Endothelial cell (in vitro differentiated cells): ENCODE results near the gene NCK1. TPM values are rescaled to one million over a fixed set of nuclear protein-coding genes. Genes with fewer than 3 reads are reported as not detected.

Experiments used
- DNase-seq: peaks from one replicate; pipeline ENCODE4 v3.0.0; 2021; ENCODE audit warnings: low spot score
- H3K27ac Mint-ChIP-seq: one replicate; pipeline ENCODE4 v1.8.0; 2021; ENCODE audit warnings: mixed read lengths, inconsistent platforms; ENCODE audit not compliant: unreplicated experiment
- H3K27me3 Mint-ChIP-seq: one replicate; pipeline ENCODE4 v1.8.0; 2021; ENCODE audit warnings: mild to moderate bottlenecking, moderate library complexity, mixed read lengths, inconsistent platforms; ENCODE audit not compliant: unreplicated experiment
- H3K36me3 Mint-ChIP-seq: one replicate; pipeline ENCODE4 v1.8.0; 2021; ENCODE audit warnings: mild to moderate bottlenecking, low read depth, mixed read lengths, inconsistent platforms; ENCODE audit not compliant: unreplicated experiment
- H3K4me1 Mint-ChIP-seq: one replicate; pipeline ENCODE4 v1.8.0; 2021; ENCODE audit warnings: mild to moderate bottlenecking, mixed read lengths, inconsistent platforms; ENCODE audit not compliant: unreplicated experiment
- H3K4me3 Mint-ChIP-seq: one replicate; pipeline ENCODE4 v1.8.0; 2021; ENCODE audit warnings: mild to moderate bottlenecking, mixed read lengths, inconsistent platforms; ENCODE audit not compliant: unreplicated experiment
- H3K9me3 Mint-ChIP-seq: one replicate; pipeline ENCODE4 v1.8.0; 2021; ENCODE audit warnings: mixed read lengths, inconsistent platforms; ENCODE audit not compliant: unreplicated experiment
- CTCF ChIP-seq: fragments of 200-600 bp; sonication (generic); IDR thresholded peaks from one replicate; pipeline ENCODE4 v1.5.0; 2021; ENCODE audit warnings: antibody characterized with exemption; ENCODE audit not compliant: unreplicated experiment
- total RNA-seq: library from RNA; stranded (reverse); fragmentation: NEBNext Ultra II Directional; extraction: Animal tissue kit (Norgen Biotek cat#: 25700); gene quantifications from one replicate; pipeline ENCODE4 v1.2.1, GENCODE V29; 2021; ENCODE audit not compliant: unreplicated experiment

NCK1 gene
- total RNA-seq, 1 donor from 2014 or later = 53.9 TPM

DNA sequence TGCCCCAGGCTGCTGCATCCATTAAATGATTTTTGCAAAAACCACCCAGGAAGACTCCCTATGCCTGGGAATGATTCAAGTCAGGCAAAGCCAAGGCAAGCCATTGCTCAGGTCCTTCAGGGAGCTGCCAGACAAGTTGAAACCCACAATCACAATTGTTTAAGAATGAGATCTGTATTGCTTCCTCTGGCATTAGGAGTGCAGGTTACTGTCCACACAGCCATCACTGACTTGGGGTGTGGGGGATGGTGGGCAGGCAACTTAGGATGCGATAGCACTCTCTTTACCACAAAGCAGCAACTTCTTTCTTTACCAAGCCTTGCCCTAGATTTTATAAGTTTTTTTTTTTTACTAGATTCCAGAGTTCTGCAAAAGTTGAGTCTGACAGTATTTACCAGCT is 80.8 kb downstream of the NCK1 start:
- Mint-ChIP-seq H3K9me3 (no peaks in the 10 kb centered on the region), H3K27ac (no peak overlapping the region), H3K36me3 (peaks cover 5% of the 10 kb centered on the region), H3K4me3 (no peak overlapping the region), H3K27me3 (peaks cover 3% of the 10 kb centered on the region), H3K4me1 (peaks cover 29% of the 10 kb centered on the region)
- TF ChIP-seq CTCF = no peak
- no peak for DNase-seq

- no peak for DNase-seq
- Mint-ChIP-seq H3K4me1 (peaks cover 30% of the 10 kb centered on the region), H3K27ac (no peak overlapping the region), H3K27me3 (peaks cover 3% of the 10 kb centered on the region), H3K4me3 (no peak overlapping the region), H3K9me3 (no peaks in the 10 kb centered on the region), H3K36me3 (peaks cover 5% of the 10 kb centered on the region)
- no peak for TF ChIP-seq CTCF
Measured at GRCh38 chr3:136943436-136943835, 81.4 kb downstream of the NCK1 start.

DNA sequence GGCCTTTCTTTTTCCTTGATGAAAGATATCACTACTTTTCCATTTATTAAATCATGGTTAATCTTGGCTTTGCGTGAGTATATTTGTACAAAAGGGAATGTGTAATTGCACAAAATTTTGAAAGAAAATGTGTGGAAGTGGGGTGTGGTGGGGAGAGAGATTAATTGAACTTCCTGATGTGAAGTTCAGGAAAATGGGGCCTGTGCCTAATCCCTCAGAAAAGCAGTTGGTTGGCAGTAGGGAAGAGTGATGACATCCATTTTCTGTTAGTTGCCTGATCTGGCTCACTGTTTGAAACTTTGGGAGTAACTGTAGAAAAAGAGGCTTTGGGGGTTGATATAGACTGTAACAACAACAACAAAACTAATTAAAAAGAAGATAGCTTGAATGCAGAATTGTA is 85.0 kb downstream of the NCK1 start:
- Mint-ChIP-seq H3K36me3 (peaks cover 5% of the 10 kb centered on the region), H3K9me3 (no peaks in the 10 kb centered on the region), H3K27ac (no peak overlapping the region), H3K4me3 (no peak overlapping the region), H3K27me3 (peaks cover 3% of the 10 kb centered on the region), H3K4me1 (peaks cover 32% of the 10 kb centered on the region)
- DNase-seq = no peak
- TF ChIP-seq CTCF = no peak

DNA sequence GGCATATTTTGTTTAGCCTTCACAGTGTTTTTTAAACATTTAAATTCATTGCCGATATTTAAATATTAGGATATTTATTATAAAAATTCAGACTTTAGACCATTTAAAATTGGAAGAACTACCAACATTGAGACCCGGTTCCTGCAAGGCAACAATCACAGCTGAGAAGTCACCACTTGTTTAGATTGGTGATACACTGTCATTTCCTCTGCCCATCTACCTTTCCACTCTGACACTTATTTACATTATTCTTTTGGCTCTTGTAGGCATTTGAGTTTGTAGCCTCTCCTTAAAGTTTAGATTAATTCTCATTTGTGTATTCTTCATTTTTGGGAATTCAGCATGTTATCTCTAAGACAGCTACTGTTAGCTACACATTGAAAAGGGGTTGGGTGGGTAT is 85.5 kb downstream of the NCK1 start:
- no peak overlapping the region for H3K4me3 Mint-ChIP-seq
- H3K27ac Mint-ChIP-seq = no peak overlapping the region
- no peak for DNase-seq
- peaks cover 30% of the 10 kb centered on the region for H3K4me1 Mint-ChIP-seq
- peaks cover 3% of the 10 kb centered on the region for H3K27me3 Mint-ChIP-seq
- TF ChIP-seq CTCF = no peak
- no peaks in the 10 kb centered on the region for H3K9me3 Mint-ChIP-seq
- peaks cover 5% of the 10 kb centered on the region for H3K36me3 Mint-ChIP-seq

DNA sequence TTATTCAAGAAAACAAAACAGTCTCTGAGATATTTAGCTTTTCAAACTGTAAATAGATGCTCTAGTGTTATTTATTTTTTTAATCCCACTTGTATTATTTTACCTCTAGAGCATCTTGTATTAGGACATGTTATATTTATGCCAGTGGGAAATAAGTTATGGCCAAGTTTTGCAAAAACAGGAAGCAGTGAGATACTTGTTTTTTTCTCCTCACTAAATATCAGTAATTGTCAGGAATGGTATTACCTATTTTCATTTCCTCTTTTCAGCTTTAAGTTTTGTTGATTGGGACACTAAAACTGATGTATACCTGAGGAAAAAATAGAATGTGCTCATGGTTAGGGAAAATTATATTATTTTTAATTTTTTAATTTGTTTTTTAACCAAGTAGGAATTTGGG is 87.1 kb downstream of the NCK1 start:
- Mint-ChIP-seq H3K27me3 (no peaks in the 10 kb centered on the region), H3K36me3 (peaks cover 5% of the 10 kb centered on the region), H3K4me3 (peak overlapping the region; percentile 68), H3K27ac (peak overlapping the region; percentile 64), H3K9me3 (no peaks in the 10 kb centered on the region), H3K4me1 (peaks cover 18% of the 10 kb centered on the region)
- no peak for DNase-seq
- TF ChIP-seq CTCF = no peak
